Caco-2 (cell line): ENCODE measurements around the gene POU2F2. TPM values are rescaled to one million over a fixed set of nuclear protein-coding genes. Genes with fewer than 3 reads are reported as not detected.
A peak's percentile ranks its signal among the peaks of the same experiment; 100 is the strongest.

Experiments
- BruUV-seq: library from RNA; stranded (reverse); fragments of 400-500 nt; replicated peaks from 2 replicates; lab custom pipeline; 2021; lab: Mats Ljungman, UMichigan
- CTCF ChIA-PET: fragments of 300-600 bp; sonication (Branson Sonifier 250); formaldehyde crosslinking; loops from one replicate; lab custom pipeline; 2022; ENCODE audit warnings: antibody characterized with exemption; lab: Charles Lee
- POLR2A ChIA-PET: fragments of 300-600 bp; sonication (Branson Sonifier 250); formaldehyde crosslinking; loops from one replicate; lab custom pipeline; 2022; ENCODE audit warnings: antibody characterized with exemption; lab: Charles Lee
- DNase-seq, 2 experiments: peaks; one replicate each; pipeline versions ENCODE4 v3.0.0 to v3.0.0-alpha.2; 2020 to 2022
- H3K27me3 ChIP-seq: replicated peaks from 2 replicates; pipeline ENCODE4 v1.6.0; 2011; ENCODE audit warnings: low read length; ENCODE audit not compliant: control insufficient read depth, insufficient read depth
- H3K36me3 ChIP-seq: 2 replicates; pipeline ENCODE4 v1.5.1; 2011; ENCODE audit warnings: low read length; ENCODE audit not compliant: control insufficient read depth, insufficient read depth
- H3K4me1 ChIP-seq: fragments of 250-450 bp; sonication (Bioruptor Pico); 2 replicates; pipeline ENCODE4 v1.5.1; 2020; ENCODE audit warnings: mild to moderate bottlenecking
- H3K4me3 ChIP-seq: 2 replicates; pipeline ENCODE4 v1.5.1; 2011; ENCODE audit warnings: low read depth, mild to moderate bottlenecking, control low read depth, low read length
- H3K9me3 ChIP-seq: fragments of 250-450 bp; sonication (Bioruptor Pico); 2 replicates; pipeline ENCODE4 v1.5.1; 2020; ENCODE audit warnings: mild to moderate bottlenecking, moderate library complexity
- H3K27ac Mint-ChIP-seq: one replicate; pipeline ENCODE4 v1.8.0; 2022; ENCODE audit warnings: mixed read lengths; ENCODE audit not compliant: unreplicated experiment
- H3K27me3 Mint-ChIP-seq: one replicate; pipeline ENCODE4 v1.8.0; 2022; ENCODE audit warnings: mixed read lengths; ENCODE audit not compliant: insufficient read depth, unreplicated experiment
- H3K36me3 Mint-ChIP-seq: one replicate; pipeline ENCODE4 v1.8.0; 2022; ENCODE audit warnings: mild to moderate bottlenecking, mixed read lengths; ENCODE audit not compliant: insufficient read depth, unreplicated experiment
- H3K4me1 Mint-ChIP-seq: one replicate; pipeline ENCODE4 v1.8.0; 2022; ENCODE audit warnings: low read depth, mixed read lengths; ENCODE audit not compliant: unreplicated experiment
- H3K4me3 Mint-ChIP-seq: one replicate; pipeline ENCODE4 v1.8.0; 2022; ENCODE audit warnings: mild to moderate bottlenecking, moderate library complexity, mixed read lengths; ENCODE audit not compliant: unreplicated experiment
- H3K9me3 Mint-ChIP-seq: one replicate; pipeline ENCODE4 v1.8.0; 2022; ENCODE audit warnings: mixed read lengths; ENCODE audit not compliant: unreplicated experiment
- intact Hi-C: fragments of 100-400 bp; cut with micrococcal nuclease; formaldehyde crosslinking; loops from one replicate; pipeline ENCODE4 v1.10.0; 2022; ENCODE audit not compliant: unreplicated experiment
- total RNA-seq: library from RNA; stranded (reverse); gene quantifications from 2 replicates; pipeline ENCODE4 v1.2.3, GENCODE V29; 2022
- TF ChIP-seq, protein P1 (sequence below), 2 experiments: fragments of 200-600 bp in 1 of 2; IDR thresholded peaks; 1 replicate in 1 of 2; 2 replicates in 1 of 2; pipeline versions ENCODE4 v1.5.1 to v1.8.0; 2011 to 2022; ENCODE audit warnings: antibody characterized with exemption in 1 of 2, control low read depth in 1 of 2, inconsistent platforms in 1 of 2, low read depth in 1 of 2, low read length in 1 of 2, mild to moderate bottlenecking in 1 of 2, moderate library complexity in 1 of 2; ENCODE audit not compliant: insufficient read depth in 1 of 2, severe bottlenecking in 1 of 2, unreplicated experiment in 1 of 2

The POU2F2 gene
- total RNA-seq, 1 experiment from 2014 or later = 1.5 TPM

DNA sequence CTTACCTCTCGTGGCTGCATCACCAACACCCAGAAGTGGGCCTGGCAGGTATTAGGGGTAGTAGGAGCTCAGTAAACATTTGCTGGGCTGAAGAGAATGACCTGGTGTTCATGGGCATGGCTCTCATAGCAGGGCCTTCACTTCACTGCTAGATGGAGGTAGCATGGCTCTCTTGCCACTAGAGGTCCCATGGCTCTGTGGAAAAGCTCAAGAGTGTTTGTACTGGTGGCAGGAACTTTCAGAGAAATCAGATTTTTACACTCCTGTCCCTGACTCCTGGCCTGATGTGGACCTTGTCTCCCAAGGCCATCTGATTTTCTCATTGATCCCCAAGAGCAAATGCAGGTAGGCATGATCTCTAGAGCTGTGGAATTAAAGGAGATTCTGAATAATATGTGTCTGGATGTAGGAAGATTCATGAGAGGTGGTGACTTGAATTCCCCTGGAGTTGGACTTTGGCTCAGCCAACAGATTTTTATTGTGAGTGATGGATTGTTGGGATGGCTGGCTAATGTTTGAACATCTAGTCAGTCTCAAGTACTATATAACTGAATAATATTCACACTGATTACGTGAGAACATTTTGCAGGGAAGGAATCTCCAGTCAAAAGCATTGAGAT, 50.6 kb downstream of the POU2F2 start:
- H3K27ac Mint-ChIP-seq = peak overlapping the region; percentile 68
- peak overlapping the region; percentile 52 for H3K4me3 Mint-ChIP-seq
- no TSS peak for BruUV-seq
- Histone ChIP-seq H3K36me3 (peaks cover 5% of the 10 kb centered on the region), H3K27me3 (no peaks in the 10 kb centered on the region), H3K4me3 (no peak overlapping the region), H3K4me1 (peaks cover 17% of the 10 kb centered on the region), H3K9me3 (no peaks in the 10 kb centered on the region)
- ChIA-PET CTCF (interaction anchor here (0.6 to 1.0 kb wide), 2 partner anchors 10 to 116 kb away, joined by 5 read pairs; no protein-coding TSS in a partner anchor), POLR2A (interaction anchor here (0.6 kb wide), 1 partner anchor 15 kb away, joined by 3 read pairs; no protein-coding TSS in a partner anchor)
- TF ChIP-seq, protein P1, sequence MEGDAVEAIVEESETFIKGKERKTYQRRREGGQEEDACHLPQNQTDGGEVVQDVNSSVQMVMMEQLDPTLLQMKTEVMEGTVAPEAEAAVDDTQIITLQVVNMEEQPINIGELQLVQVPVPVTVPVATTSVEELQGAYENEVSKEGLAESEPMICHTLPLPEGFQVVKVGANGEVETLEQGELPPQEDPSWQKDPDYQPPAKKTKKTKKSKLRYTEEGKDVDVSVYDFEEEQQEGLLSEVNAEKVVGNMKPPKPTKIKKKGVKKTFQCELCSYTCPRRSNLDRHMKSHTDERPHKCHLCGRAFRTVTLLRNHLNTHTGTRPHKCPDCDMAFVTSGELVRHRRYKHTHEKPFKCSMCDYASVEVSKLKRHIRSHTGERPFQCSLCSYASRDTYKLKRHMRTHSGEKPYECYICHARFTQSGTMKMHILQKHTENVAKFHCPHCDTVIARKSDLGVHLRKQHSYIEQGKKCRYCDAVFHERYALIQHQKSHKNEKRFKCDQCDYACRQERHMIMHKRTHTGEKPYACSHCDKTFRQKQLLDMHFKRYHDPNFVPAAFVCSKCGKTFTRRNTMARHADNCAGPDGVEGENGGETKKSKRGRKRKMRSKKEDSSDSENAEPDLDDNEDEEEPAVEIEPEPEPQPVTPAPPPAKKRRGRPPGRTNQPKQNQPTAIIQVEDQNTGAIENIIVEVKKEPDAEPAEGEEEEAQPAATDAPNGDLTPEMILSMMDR (IDR thresholded peaks at IDR 0.05; ENCODE audit: insufficient read depth in 1 of 2, low read depth in 1 of 2, low read length in 1 of 2, severe bottlenecking in 1 of 2, unreplicated experiment in 1 of 2) = peak; percentile 54 to 77
- peak; percentile 66 to 67 for DNase-seq
- H3K9me3 Mint-ChIP-seq = no peaks in the 10 kb centered on the region
- no peaks in the 10 kb centered on the region for H3K27me3 Mint-ChIP-seq
- H3K4me1 Mint-ChIP-seq = peaks cover 32% of the 10 kb centered on the region
- peaks cover 62% of the 10 kb centered on the region for H3K36me3 Mint-ChIP-seq
- intact Hi-C loops = no loop called here

GRCh38 chr19:42080764-42081375, 51.4 kb downstream of the POU2F2 start:
- TF ChIP-seq, protein P1 (IDR thresholded peaks at IDR 0.05; ENCODE audit: insufficient read depth in 1 of 2, low read depth in 1 of 2, low read length in 1 of 2, severe bottlenecking in 1 of 2, unreplicated experiment in 1 of 2) = no peak

GRCh38 chr19:42079886-42080763, 52.1 kb downstream of the POU2F2 start:
- intact Hi-C loops = loop anchor here (5.0 kb wide), 1 partner anchor 198 kb away; the partner anchor contains the start of gene ARHGEF1
- Histone ChIP-seq H3K4me1 (peaks cover 17% of the 10 kb centered on the region), H3K27me3 (no peaks in the 10 kb centered on the region), H3K4me3 (no peak overlapping the region), H3K36me3 (peaks cover 5% of the 10 kb centered on the region), H3K9me3 (no peaks in the 10 kb centered on the region)
- ChIA-PET CTCF (no interaction called here), POLR2A (no interaction called here)
- no peak overlapping the region for H3K27ac Mint-ChIP-seq
- no peak overlapping the region for H3K4me3 Mint-ChIP-seq
- H3K4me1 Mint-ChIP-seq = peaks cover 35% of the 10 kb centered on the region
- H3K36me3 Mint-ChIP-seq = peaks cover 68% of the 10 kb centered on the region
- TF ChIP-seq, protein P1 (IDR thresholded peaks at IDR 0.05; ENCODE audit: insufficient read depth in 1 of 2, low read depth in 1 of 2, low read length in 1 of 2, severe bottlenecking in 1 of 2, unreplicated experiment in 1 of 2) = no peak
- no peaks in the 10 kb centered on the region for H3K27me3 Mint-ChIP-seq
- no peaks in the 10 kb centered on the region for H3K9me3 Mint-ChIP-seq
- BruUV-seq = no TSS peak
- no peak for DNase-seq

More at GRCh38 chr19:42080764-42081375, 51.4 kb downstream of the POU2F2 start:
- Mint-ChIP-seq H3K36me3 (peaks cover 65% of the 10 kb centered on the region), H3K27ac (peak overlapping the region; percentile 68), H3K9me3 (no peaks in the 10 kb centered on the region), H3K4me3 (no peak overlapping the region), H3K27me3 (no peaks in the 10 kb centered on the region), H3K4me1 (peaks cover 35% of the 10 kb centered on the region)
- Histone ChIP-seq H3K9me3 (no peaks in the 10 kb centered on the region), H3K4me1 (peaks cover 17% of the 10 kb centered on the region), H3K27me3 (no peaks in the 10 kb centered on the region), H3K4me3 (no peak overlapping the region), H3K36me3 (peaks cover 5% of the 10 kb centered on the region)
- no peak for DNase-seq
- POLR2A ChIA-PET = no interaction called here
- intact Hi-C loops = no loop called here
- CTCF ChIA-PET = interaction anchor here (0.6 to 1.0 kb wide), 2 partner anchors 11 to 115 kb away, joined by 5 read pairs; no protein-coding TSS in a partner anchor
- BruUV-seq = no TSS peak
